ENCODE data around the gene UMODL1.
A peak's percentile ranks its signal among the peaks of the same experiment; 100 is the strongest.

The UMODL1 gene, protein sequence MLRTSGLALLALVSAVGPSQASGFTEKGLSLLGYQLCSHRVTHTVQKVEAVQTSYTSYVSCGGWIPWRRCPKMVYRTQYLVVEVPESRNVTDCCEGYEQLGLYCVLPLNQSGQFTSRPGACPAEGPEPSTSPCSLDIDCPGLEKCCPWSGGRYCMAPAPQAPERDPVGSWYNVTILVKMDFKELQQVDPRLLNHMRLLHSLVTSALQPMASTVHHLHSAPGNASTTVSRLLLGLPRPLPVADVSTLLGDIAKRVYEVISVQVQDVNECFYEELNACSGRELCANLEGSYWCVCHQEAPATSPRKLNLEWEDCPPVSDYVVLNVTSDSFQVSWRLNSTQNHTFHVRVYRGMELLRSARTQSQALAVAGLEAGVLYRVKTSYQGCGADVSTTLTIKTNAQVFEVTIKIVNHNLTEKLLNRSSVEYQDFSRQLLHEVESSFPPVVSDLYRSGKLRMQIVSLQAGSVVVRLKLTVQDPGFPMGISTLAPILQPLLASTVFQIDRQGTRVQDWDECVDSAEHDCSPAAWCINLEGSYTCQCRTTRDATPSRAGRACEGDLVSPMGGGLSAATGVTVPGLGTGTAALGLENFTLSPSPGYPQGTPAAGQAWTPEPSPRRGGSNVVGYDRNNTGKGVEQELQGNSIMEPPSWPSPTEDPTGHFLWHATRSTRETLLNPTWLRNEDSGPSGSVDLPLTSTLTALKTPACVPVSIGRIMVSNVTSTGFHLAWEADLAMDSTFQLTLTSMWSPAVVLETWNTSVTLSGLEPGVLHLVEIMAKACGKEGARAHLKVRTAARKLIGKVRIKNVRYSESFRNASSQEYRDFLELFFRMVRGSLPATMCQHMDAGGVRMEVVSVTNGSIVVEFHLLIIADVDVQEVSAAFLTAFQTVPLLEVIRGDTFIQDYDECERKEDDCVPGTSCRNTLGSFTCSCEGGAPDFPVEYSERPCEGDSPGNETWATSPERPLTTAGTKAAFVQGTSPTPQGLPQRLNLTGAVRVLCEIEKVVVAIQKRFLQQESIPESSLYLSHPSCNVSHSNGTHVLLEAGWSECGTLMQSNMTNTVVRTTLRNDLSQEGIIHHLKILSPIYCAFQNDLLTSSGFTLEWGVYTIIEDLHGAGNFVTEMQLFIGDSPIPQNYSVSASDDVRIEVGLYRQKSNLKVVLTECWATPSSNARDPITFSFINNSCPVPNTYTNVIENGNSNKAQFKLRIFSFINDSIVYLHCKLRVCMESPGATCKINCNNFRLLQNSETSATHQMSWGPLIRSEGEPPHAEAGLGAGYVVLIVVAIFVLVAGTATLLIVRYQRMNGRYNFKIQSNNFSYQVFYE

DNA sequence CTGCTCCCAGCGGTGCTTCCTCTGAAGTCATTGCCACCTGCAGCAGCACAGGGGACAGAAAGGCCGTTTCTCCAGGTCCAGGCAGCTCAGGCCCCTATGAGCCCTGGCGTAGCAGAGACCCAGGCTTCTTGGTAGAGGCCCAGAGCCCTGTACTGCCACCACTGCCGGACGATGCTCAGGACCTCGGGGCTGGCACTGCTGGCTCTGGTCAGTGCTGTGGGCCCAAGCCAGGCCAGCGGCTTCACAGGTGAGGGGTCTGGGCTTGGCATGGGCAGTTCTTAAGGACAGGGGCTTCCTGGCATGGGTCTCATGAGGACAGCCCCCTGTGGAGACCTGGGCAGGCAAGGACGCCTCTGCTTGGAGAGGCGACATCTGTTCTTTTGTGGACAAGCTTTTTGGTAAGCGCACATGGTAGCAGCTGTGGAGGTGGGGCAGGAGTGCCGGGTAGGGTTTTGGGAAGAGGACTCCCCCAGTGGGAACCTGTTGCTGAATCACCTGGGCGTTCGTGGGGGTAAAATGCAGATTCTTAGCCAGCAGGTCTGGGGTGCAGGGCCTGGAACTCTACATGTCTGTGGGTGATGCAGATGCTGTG lies at the start of gene UMODL1:
UMODL1 (plus strand) TSS at position 172 of the 592 bp plus-strand sequence; CDS start at position 172, 0 bp downstream.
- DNase-seq, result no peak

DNA sequence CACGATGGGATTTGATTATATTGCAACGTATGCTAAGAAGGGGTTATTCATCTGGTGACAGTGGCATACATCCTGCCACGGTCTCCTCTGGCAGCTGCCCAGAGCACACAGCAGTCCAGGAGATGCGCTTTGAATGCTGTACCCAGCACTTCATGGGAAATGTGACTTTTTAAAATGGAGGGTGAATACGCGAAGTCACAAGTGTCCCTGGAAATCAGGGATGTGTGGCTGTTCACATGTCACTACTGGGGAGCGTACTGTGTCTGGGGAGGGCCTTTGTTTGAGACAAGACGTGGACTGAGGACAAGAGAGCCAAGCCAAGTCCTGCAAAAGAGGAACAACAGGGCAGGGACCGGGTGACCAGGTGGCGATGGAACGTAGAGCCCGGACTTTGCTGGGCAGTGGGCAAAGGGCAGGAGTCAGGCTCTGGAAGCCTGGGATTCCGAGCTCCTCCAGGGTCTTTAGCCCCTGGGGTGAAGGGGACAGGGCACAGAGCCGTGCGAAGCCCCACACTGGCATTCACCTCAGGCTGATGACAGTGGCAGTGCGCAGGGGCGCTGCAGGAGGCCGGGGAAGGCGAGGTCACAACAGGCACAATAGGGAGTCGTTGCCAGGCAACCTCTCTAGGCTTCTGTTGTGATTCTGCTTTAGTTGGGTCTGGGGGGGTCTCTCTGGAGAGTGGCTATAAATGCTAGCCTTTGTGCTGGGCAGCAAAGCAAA lies 49.6 kb upstream of the UMODL1 start:
- no peak for DNase-seq

DNA sequence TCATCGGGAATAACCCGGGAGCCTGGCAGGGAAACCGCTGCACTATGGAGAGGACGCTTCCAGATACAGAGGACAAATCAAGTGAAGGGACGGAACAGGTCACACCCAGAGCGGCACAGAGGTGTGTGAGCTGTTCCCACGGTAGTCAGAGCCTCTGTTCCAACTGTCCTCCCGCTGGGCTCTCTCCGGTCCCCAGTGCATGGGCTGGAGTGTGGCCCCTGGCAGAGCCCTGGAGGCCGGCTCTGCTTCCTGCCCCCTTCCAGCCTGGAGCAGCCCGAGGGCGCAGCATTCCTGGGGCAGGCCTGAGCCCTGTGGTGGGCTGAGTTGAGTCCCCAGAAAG lies 49.1 kb upstream of the UMODL1 start:
- no peak for DNase-seq

DNA sequence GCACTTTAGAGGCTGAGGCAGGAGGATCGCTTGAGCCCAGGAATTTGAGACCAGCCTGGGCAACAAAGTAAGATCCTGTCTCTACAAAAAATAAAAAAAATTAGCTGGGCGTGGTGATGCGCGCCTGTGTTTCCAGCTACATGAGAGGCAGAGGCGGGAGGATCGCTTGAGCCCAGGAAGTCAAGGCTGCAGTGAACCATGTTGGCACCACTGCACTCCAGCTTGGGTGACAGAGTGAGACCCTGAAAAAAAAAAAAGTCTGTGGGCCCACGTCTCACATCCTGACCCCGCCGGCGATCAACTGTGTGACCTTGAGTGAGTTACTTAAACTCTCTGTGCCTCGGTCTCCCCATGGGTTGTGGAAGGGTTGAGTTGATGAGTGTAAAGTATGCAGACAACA lies 48.2 kb upstream of the UMODL1 start:
- no peak for DNase-seq

DNA sequence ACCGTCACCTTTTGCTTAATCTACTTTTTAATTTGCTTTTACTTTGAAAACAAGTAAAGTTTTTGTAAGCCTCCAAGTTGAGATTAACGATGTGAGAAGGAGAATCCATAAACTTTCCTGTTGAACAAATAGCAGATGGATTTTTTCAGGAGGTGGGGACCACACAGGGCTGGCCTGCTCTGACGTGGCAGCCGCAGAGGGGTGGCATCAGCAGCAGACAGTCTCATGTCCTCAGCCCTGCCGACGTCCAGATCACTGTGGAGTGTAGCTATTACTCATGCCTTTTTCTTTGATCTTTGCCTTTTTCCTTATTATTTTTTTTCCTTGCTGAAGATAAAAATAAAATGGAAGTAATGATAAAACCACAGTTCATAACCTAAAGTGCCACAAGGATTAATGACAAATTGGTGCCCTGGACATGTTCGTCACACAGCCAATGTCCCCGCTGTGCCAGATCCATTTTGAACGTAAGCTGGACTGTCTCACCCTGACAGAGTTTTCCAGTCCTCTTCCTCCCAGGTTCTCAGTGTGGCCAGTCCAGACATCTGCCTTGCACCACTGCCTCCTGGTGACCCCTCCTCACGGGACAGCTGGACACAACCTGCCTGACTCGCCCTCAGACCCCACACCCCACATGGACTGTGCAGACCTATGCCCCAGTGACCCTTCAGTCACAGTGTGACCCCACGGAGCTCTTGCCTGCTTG lies 45.6 kb upstream of the UMODL1 start:
- DNase-seq, result no peak

DNA sequence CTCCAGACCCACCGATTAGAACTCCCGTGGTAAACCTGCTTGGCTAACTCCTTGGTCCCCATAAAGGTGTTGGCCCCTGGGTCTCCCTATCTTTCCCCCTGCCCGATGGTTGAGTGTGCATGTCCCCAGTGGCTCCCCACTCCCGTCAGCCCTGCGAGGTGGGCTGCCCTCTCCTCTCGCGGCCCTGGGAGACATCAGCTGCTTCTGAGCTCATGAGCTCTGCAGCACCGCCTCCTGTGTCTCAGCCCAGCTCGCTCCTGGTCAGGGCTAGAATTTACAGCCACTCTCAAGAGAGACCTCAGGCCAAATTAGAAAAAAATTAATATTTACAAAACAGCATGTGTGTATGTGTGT lies 45.1 kb upstream of the UMODL1 start:
- no peak for DNase-seq

DNA sequence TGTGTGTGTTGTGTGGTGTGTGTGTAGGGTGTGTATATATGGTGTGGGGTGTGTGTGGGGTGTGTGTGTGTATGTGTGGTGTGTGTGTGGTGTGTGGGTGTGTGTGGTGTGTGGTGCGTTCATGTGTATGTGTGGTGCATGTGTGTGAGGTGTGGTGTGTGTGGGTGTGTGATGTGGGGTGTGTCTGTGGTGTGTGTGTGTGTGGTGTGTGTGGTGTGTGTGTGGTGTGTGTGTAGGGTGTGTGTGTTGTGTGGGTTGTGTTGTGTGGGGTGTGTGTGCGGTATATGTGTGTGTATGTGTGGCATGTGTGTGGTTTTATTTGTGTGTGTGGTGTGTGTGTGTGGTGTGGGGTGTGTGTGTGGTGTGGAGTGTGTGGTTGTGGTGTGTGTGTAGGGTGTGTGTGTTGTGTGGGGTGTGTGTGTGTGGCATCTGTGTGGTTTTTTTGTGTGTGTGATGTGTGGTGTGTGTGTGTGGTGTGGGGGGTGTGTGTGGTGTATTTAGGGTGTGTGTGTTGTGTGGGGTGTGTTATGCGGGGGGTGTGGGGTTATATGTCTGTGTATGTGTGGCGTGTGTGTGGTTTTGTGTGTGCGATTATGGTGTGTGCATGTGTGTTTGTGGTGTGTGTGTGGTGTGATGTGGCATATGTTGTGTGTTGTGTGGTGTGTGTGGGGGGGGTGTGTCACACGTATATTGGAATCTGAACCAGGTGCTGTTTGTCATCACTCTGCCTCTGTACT lies 43.9 kb upstream of the UMODL1 start:
- DNase-seq, result no peak

DNA sequence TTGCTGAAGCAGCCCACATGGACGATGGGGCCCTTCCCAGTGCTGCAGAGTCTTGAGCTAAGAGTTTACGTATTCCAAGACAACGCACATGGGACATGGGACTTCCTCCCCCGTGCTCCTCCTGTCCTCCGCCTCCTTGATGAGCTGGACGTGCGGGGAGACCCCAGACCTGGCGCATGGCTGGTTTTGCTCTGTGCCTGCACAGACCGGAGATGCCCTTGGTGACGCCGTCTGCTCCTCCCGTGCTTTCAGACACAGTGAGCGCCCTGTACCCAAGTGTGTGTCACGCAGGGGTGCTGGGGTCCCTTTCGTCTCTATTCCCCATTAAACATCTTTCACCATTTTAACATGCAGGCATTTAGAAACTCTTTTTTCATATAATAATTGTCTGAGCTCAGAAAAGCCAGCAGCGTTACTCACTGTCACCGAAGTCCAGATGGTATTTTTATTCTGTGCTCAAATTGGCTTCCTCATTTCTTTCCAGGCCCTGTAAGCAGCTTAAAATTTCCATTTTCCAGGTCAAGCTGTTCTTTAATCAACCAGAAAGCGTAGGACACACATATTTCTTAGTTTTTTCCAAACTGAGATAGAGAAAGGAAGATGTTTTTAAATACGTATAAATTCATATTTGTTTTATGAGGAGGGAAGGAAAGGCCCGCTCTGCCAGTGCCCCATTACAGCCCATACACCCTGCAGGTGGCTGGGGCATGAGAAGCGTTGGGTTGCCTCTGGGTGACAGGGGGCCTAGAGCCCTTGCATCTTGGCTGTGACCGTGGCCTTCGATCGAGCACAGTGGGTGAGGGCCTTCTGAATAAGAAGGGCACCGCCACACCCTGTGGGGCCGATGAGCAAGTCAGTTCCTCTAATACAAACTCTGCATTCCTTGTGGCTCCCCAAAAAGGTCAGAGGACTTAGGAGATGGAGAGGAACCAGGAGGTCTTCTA lies 43.0 kb upstream of the UMODL1 start:
- DNase-seq, result peak in 1 of 2 experiments; percentile 11

DNA sequence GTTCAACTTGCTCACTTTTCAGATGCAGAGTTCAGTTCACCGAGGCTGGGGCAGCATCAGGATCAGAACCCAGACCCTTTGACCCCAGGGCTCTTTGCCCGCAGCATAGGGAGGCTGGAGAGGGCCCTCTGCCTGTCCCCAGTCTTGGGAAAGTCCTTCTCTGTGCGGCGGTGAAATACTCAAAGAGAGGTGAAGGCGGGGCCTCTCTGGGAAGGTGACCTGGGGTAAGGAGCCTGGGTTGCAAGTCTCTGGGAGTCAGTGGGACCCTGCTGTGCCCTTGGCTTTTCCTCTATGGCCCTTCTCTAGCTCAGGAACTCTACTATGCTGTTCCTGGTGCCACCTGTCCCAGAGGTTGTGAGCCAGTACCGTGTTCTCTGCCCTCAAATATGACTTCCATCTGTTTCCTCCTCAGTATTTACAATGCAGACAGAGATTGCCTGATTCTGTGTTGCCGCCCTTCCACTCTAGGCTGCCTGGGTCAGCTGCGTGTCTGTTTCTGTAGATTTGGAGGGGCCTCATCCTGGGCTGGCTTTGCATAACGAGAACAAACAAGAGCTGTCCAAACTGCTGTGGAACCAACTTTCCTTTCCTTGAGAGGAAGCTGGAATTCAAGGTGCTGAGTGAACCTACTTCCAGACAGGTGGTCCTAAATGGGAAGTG lies 42.2 kb upstream of the UMODL1 start:
- DNase-seq, result no peak

DNA sequence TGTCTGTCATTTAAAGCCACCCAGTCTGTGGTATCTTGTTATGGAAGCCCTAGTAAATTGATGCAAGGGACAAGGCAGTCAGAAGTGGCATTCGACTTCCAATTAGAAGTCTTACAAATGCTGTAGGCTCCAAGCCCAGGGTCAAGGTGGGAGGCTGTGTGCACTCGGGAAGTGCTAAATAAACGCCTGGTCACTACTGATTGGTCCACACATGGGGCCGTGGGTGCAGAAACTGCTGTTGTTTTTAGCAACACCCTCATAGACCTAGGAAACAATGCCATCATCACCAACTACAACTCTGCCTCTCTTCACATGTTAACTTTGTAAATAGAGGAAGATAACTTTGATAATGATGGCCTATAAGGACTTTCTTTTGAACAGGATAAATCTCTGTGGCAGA lies 40.8 kb upstream of the UMODL1 start:
- DNase-seq, result no peak

DNA sequence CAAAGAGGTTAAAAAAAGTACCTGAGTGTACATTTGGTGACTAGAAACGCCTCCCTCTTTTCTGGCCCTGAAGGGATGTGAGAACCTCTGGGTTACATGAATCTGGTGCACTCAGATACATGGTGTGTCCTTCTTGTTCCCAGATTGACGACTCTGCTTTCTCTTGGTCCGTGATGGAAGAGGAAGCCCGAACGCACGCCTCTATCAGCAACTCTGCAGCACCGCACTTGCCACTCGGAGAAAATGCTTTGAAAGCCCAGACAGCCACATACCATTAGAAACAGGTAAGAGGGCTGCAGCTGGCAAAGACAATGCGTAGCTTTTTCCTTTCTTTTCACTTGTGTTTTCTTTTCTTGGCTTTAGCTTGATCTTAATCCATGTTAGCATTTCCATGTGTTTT lies 39.9 kb upstream of the UMODL1 start:
- DNase-seq, result no peak

DNA sequence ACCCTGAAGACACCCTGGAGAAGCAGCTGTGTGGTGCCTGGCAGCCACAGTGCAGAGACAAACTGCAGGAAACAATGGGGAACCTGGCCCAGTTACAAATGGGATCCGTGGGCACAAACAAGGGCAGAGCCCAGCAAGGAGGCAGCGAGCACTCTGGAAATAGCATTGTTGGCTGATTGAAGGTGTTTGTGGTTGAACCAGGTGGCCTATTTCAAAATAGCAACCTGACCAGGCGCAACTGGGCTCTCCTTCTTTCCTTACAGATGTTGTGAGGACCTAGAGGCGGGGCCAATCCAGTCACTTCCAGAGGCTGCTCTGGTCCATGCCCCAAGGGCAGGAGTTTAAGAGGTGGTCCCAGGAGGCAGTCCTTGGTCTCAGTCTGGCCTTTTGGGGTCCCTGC lies 39.3 kb upstream of the UMODL1 start:
- no peak for DNase-seq

DNA sequence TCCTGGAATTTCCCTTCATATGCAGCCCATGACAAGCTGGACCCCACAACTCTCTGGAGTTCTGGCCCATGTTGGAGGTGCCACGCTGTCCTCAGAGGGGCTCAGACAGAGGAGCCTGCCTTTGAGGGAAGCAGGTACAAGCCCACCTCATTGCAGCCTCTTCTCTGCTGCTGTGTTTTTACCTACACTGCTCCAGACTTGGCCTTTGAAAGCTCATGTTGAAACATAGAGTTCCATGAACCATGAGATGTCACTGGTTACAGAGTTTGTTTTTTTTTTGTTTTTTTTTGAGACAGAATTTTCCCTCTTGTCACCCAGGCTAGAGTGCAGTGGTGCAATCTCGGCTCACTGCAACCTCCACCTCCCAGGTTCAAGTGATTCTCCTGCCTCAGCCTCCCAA lies 38.9 kb upstream of the UMODL1 start:
- no peak for DNase-seq

DNA sequence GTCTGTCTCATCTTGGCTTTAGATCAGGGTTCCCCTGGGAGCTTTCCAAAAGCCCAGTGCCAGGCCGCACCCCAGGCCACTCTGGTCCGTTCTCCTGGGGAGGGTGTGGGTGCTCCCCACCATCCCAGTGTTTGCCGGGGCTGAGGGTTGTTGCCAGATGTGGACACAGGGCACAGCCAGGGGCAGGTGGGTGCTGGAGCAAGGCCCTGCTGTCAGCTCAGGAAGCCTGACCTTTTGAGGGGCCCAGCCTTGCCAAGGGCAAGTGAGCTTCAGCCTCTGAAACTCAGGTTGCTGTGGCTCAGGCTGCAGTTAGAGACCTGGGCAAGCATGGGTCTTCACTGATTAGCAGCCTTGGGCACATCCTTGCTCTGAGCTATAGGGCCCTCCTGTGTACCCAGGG lies 38.1 kb upstream of the UMODL1 start:
- DNase-seq, result no peak

DNA sequence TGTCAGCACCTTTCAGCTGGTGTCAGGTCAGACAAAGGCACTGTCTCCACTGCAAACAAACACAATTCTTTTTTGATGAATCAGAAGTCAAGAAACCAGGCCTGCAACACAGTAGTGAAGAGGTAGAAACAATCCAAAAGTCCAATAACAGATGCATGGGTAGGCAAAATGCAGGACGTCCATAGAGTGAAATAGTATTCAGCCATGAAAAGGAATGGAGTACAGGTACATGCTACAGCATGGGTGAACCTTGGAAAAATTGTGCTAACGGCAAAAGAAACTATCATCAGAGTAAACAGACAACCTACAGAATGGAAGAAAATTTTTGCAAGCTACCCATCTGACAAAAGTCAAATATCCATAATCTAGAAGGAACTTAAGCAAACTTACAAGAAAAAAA lies 34.8 kb upstream of the UMODL1 start:
- DNase-seq, result no peak

DNA sequence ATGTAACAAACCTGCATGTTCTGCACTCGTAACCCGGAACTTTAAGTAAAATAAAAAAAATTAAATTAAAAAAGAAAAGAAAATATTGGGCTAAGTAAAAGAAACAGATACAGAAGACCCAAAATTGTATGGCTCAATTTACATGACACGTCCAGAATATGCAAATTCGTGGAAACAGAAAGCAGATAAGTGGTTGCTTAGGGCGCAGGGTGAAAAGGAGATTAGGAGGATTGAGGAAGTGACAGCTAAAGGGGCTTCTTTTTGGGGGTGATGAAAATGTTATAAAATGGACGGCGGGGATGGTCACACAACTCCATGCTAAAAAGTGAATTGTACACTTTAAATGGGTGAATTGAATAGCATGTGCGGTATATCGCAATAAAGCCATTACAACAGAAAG lies 33.6 kb upstream of the UMODL1 start:
- DNase-seq, result no peak

DNA sequence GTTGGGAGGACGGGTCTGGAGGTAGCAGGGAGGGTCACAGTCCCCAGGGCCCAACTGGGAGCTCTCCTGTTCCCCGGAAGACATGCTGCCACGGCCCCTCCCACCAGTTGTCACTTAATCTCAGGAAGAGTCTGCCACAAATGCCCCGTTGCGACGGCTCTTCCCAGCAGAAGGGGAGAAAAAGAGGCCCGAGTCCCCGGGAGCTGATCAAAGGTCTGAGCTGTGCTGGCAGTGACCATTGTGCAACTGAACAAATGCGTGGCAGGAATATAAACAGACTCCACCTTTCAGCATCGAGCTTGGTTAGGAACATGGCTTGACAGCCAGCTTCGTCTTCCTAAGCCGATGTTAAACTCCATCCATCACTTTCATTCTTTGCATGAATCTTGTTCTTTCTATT lies 33.2 kb upstream of the UMODL1 start:
- DNase-seq, result no peak

DNA sequence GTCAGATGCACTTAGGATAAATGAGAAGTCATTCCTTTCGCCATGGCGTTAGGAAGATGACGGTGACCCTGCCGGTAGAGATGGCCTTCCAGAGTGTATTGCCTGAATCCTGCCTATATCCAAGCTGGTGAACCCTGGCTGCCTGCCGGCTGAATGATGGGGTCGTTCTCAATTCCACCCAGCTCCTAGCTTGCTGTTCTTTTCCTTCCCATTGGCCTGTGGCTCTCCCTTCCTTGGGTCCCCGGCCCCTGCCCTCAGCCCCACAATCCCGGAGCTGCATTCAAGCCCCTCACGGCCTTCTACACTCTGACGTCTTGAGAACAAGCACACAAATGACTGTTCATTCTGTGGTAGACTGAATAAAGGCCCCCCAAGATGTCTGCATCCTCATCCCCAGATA lies 32.7 kb upstream of the UMODL1 start:
- DNase-seq, result no peak

DNA sequence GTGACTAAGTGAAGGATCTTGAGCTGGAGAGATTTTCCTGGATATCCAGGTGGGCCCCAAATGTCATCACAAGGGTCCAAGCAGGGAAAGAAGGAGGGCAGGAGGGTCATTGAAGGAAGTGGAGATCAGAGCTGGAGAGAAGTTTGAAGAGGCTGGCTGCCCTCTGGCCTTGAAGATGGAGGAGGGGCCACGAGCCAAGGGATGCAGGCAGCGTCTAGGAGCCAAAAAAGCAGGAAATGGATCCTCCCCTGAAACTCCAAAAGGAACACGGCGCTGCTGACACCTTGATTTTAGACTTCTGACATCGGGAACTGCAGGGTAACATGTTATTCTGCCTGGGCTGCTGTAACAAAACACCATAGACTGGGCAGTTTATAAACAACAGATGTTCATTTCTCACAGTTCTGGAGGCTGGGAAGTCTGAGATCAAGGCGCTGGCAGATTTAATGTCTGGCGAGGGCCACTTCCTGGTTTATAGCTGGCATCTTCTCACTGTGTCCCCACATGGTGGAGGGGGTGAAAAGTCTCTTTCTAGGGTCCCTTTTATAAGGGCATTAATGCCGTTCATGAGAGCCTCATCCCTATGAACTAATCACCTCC lies 32.2 kb upstream of the UMODL1 start:
- DNase-seq, result no peak

Data from Kasumi-1 (cell line).